CD4-positive, alpha-beta T cell treated with Interleukin-1 beta for 1 hour (primary cell): ENCODE results near the gene PLCB2.

Experiments used
- DNase-seq, 2 donors: peaks; one replicate each; pipeline ENCODE4 v3.0.0-alpha.2; 2020 to 2022

PLCB2 gene, protein sequence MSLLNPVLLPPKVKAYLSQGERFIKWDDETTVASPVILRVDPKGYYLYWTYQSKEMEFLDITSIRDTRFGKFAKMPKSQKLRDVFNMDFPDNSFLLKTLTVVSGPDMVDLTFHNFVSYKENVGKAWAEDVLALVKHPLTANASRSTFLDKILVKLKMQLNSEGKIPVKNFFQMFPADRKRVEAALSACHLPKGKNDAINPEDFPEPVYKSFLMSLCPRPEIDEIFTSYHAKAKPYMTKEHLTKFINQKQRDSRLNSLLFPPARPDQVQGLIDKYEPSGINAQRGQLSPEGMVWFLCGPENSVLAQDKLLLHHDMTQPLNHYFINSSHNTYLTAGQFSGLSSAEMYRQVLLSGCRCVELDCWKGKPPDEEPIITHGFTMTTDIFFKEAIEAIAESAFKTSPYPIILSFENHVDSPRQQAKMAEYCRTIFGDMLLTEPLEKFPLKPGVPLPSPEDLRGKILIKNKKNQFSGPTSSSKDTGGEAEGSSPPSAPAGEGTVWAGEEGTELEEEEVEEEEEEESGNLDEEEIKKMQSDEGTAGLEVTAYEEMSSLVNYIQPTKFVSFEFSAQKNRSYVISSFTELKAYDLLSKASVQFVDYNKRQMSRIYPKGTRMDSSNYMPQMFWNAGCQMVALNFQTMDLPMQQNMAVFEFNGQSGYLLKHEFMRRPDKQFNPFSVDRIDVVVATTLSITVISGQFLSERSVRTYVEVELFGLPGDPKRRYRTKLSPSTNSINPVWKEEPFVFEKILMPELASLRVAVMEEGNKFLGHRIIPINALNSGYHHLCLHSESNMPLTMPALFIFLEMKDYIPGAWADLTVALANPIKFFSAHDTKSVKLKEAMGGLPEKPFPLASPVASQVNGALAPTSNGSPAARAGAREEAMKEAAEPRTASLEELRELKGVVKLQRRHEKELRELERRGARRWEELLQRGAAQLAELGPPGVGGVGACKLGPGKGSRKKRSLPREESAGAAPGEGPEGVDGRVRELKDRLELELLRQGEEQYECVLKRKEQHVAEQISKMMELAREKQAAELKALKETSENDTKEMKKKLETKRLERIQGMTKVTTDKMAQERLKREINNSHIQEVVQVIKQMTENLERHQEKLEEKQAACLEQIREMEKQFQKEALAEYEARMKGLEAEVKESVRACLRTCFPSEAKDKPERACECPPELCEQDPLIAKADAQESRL

GRCh38 chr15:40307421-40308211 lies at the start of gene PLCB2:
TSS of gene PLCB2 (minus strand) at chr15:40307935. CDS start at chr15:40307672, 263 bp downstream.
- peak; percentile 67 to 71 for DNase-seq

- no peak for DNase-seq
Observed at GRCh38 chr15:40357246-40357645, 49.5 kb upstream of the PLCB2 start.

- DNase-seq = no peak
Observed at GRCh38 chr15:40355976-40356585, 48.3 kb upstream of the PLCB2 start.

DNA sequence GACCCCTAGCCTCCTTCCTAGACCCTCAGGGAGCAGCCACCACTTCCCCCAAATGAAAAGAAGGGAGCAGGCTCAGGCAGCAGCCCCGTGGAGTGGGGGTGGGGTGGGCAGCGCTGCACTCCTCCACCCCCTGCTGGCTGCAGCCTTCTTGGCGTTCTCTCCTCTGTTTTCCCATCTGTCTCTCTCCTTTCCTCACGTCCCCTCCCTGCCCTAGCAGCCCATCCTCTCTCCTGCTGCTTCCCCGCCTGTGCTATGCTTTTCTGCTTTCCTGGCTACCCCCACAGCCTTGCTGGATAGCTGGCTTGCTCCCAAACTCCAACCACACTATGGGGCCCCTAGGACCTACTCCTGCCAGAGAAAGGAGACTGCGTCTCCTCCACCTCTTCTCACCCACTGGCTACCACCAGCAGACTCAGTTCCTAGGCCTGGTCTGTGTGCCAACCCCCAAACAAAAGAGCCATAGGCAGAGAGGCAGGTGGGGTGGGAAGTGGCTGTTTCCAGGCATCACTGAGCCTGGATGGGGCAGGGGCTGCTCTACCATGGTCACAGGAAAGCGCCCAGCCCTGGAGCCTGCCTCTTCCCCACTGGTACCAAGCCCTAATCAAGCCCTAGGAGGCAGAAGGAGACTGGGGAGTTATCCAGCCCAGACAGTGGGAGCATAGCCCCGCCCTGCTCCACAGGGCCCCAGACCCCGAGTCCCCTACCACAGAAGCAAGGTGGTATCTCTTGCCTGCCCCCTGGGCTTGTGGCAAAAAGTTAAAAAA lies 46.9 kb upstream of the PLCB2 start:
- no peak for DNase-seq

DNA sequence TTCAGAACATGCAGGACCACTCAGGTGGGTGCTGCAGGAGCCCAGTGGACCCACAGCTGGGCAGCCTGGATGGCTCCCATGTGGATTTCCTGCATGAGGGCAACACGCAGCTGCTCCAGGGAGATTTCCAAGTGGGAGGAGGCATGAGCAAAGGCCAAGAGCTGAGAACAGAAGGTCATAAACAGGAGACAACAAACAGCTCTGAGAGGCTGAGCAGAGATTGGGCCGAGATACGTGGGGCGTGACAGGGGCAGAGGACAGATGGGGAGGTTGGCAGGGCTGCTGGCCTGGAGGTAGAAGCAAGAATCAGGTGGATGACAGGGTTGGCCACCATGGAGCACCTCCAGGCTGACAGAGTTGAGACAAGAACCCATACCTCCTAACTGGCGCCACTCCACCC lies 46.0 kb upstream of the PLCB2 start:
- no peak for DNase-seq

GRCh38 chr15:40352281-40352901 lies 44.7 kb upstream of the PLCB2 start:
- no peak for DNase-seq

- DNase-seq = no peak
Observed at GRCh38 chr15:40349163-40349562, 41.4 kb upstream of the PLCB2 start.

- no peak for DNase-seq
Observed at GRCh38 chr15:40348474-40348870, 40.7 kb upstream of the PLCB2 start.

DNA sequence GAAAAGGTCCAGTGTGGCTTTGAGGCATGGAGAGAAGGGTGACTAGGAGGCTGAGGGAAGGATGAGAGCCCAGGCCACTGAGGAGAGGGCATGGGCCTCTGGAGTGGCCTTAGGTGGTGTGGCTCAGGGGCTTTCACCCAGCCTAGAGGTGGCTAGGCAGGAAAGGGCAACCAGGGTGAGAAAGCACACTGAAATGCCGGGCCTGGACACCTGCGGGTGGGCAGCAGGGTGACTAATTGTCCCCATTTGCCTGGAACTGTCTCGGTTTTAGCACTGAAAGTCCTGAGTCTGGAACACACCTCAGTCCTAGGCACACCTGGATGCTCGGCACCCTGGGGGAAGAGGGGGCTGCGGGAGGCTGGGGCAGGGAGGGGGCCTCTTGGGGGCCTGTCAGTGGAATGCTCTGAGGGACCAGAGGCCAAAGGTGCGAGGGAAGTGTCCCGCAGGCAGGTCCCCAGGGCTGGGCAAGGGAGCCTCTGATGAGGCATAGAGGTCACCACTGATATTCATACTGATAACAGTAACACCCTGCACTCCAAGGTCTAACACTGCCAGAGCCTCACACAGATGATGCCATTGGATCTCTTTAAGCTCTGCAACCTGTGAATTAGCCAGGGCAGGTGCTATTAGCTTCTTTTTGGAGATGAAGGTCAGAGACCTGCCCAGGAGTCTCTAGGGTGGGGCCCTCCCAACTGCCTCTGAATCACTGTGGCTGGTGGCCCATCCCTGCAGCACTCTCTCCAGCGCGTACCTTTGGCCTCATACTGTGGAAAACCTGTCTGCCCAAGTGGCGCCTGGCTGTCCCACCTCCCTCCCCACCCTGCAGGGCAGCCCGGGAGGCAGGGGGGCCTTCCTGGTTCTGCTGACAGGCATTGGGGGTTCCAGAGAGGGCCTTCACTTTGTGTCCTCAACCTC lies 40.1 kb upstream of the PLCB2 start:
- no peak for DNase-seq

DNA sequence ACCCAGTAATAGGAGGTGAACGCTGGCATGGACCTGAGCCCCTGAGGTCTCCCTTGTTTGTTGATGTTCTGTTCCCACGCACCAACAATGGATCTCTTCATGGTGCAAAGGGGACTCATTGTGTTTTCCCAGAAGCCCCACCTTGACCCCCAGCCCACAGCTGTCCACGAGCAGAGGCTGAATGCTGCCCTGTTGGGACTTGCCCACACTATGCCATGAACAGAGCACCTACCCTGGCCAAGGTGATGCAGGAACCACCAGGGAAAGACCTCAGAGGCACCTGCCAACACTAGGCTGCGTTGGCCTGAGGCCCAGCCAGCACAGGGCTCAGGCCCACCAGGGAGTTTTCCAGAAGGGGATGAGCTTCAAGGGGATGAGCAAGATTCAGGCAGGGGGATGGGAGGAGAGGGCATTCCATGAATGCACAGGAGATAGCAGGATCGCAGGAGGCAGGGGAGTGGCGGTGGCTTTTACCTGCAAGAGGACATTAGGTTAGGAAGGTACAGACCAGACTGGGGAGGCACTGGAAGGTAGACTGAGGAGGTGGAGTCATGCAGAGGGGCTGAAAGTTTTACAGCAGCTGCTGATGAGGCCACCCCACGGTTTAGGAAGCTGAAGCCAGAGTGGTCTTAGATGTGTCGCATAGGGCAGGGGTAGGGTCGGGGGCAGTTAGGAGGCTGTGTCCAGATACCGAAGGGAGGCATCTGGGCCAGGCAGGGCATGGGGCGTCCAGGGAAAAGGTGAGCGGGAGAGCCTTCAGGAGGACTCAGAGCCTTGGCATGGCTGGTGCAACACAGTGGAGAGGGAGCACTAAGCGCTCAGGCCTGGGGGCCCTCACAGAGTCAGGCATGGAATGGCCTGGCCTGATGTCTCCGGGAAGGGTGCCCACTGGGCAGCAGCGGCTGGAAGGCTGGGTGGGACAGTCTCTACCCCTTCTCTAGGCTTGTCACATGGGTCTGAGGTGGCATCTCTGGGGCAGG lies 39.1 kb upstream of the PLCB2 start:
- DNase-seq = no peak

- DNase-seq = no peak
Observed at GRCh38 chr15:40345867-40346578, 38.3 kb upstream of the PLCB2 start.

DNA sequence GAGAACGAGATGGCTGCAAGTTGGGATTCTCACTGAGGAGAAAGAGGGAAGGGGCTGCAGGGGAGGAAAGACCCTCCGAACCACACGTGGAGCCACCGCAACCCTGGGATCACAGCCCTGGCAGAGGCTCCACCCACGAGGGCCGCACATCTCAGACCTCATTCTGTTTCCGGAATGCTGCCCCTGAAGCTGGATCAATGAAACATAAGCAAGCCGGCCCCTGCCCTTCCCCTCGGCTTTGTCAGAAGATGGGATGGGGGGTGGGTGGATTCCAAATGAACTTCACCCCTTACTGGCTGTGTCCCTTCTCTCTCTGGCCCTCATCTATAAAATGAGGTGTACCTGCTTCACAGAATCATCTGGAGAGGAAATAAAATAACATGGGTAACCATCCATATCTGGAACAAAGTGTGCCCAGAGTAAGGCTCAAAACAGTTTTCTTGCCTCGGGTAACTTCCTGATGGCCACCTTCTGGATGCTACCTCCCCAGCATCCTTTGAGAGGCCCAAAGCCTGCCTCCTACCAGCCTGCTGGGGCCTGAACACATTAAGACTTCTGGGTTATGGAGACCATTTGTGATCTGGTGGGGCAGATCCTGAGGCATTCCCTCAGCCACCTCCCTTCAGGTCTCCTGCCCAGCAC lies 37.6 kb upstream of the PLCB2 start:
- no peak for DNase-seq

DNA sequence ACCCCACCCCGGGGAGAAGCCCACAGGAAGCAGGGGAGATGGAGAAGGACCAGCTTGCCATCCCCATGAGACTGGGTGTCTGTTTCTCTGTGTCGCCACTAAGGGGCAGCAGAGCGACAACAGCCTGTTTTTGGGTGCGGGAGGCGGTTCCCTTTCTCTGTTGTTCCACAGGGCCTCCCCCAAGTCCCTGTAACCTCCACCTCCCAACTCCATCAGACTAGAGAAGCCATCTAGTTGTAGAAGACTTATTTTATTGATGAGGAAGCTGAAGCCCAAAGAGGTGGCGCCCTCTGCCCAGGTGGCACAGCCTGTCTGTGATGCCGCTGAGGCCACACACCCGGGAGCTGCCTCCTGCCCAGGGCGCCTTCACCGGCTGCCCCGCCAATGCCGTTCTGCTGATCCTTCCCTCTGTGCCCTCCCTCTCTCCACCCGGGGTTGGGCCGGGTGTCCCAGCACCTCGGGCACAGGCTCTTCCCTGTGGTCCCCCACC lies 36.9 kb upstream of the PLCB2 start:
- peak; percentile 76 to 79 for DNase-seq

- no peak for DNase-seq
Observed at GRCh38 chr15:40344217-40344616, 36.5 kb upstream of the PLCB2 start.

DNA sequence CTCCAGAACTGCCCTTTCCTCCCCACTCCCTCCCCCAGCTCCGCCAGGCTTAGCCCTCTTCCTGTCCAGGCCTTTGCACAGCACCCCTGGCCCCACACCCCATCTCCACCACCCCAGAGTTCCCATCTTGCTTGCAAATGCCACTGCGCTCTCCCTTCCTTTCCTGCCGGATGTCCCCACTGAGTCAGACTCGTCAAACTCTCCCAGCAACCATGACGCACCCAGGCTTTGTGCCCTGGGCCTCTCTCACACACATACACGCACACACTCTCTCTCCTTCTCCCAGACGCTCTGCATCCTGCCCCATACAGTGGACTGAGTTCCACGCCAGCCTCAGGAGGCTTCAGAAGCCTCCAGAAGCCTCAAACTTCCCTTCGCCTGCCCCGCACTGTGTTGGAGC lies 35.8 kb upstream of the PLCB2 start:
- peak in 1 of 2 donors; percentile 17 for DNase-seq

DNA sequence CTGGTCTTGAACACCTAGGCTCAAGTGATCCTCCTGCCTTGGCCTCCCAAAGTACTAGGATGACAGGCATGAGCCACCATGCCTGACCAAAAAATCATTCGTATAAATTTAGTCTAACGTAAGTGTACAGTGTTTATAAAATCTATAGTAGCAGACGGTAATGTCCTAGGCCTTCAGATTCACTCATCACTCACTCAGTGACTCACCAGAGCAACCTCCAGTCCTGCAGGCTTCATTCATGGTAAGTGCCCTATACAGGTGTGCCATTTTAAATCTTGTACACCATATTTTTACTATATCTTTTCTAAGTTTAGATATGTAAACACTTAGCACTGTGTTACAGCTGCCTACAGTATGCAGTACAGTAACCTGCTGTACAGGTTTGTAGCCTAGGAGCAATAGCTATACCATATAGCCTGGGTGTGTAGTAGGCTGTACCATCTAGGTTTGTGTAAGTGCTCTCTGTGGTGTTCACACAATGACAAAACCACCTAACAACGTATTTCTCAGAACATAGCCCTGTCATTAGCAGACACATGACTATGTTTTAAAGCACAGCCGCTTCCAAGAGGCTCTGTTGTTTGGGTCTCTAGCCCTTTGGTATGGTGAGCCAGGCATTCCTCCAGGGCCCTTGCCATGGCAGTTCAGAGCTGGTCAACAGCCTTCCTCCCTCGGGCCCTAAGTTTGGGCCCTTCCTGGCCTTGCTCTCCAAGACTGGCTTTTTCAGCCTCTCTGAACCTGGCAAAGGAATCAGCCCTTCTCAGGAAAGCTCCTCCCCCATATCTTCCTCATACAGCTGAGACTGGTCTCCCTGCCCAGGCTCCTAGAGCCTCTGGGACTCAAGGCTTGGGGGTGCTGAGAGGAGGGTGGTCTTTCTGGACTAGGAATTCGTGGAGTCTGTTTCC lies 34.9 kb upstream of the PLCB2 start:
- DNase-seq = no peak
